Measurements from ENCODE around the gene PGM5. TPM values are rescaled to one million over a fixed set of nuclear protein-coding genes. Genes with fewer than 3 reads are reported as not detected.

Gene PGM5
- total and polyA plus RNA-seq, 3 donors from 2014 or later = 9.3 to 19.4 (median 10.4) TPM

DNA sequence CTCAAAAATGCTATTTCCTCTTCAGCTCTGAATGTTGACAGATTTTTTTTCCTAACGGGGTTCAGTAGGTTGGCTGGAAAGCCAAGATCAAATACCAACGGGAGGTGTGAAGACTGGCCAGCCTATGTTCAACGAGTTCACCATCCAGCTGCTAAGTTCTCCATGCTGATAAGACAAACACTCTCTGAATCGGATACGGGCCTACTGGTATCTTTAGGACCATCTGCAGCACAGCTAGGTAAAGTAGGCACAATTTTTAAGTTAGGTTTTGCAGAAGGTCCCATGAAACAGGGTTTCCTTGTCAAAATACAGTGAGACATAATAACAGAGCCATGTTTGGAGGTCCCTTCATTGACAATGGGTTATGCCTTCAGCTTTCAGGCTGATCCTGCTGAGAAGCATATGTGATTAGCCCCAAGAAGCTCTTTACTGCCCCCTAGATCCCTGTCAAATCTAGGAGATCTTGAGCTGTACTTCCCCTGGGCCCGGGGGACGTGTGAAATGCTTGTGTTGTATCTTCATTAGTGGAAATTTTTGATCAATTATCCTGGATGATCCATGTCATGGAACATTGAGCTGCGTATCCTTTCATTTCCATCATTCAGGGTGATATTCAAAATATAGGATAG lies 60.6 kb downstream of the PGM5 start:
- no peak for DNase-seq
- intact Hi-C loops (cut with DNase I; ENCODE audit: low total_unique reads) = no loop called here
- no peak for TF ChIP-seq POLR2A (IDR thresholded peaks at IDR 0.05)
- TF ChIP-seq, protein P1, sequence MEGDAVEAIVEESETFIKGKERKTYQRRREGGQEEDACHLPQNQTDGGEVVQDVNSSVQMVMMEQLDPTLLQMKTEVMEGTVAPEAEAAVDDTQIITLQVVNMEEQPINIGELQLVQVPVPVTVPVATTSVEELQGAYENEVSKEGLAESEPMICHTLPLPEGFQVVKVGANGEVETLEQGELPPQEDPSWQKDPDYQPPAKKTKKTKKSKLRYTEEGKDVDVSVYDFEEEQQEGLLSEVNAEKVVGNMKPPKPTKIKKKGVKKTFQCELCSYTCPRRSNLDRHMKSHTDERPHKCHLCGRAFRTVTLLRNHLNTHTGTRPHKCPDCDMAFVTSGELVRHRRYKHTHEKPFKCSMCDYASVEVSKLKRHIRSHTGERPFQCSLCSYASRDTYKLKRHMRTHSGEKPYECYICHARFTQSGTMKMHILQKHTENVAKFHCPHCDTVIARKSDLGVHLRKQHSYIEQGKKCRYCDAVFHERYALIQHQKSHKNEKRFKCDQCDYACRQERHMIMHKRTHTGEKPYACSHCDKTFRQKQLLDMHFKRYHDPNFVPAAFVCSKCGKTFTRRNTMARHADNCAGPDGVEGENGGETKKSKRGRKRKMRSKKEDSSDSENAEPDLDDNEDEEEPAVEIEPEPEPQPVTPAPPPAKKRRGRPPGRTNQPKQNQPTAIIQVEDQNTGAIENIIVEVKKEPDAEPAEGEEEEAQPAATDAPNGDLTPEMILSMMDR (IDR thresholded peaks at IDR 0.05) = no peak
- no peak overlapping the region for H3K4me3 ChIP-seq
- no peaks in the 10 kb centered on the region for H3K4me1 ChIP-seq
- H3K9me3 ChIP-seq = no peaks in the 10 kb centered on the region
- H3K27me3 ChIP-seq = no peaks in the 10 kb centered on the region
- WGBS, 2 donors = 81 to 93% methylated on average over 8 of the region's 8 CpGs
- H3K27ac ChIP-seq = no peak overlapping the region
- H3K36me3 ChIP-seq (ENCODE audit: low read depth, missing control alignments) = no peaks in the 10 kb centered on the region

DNA sequence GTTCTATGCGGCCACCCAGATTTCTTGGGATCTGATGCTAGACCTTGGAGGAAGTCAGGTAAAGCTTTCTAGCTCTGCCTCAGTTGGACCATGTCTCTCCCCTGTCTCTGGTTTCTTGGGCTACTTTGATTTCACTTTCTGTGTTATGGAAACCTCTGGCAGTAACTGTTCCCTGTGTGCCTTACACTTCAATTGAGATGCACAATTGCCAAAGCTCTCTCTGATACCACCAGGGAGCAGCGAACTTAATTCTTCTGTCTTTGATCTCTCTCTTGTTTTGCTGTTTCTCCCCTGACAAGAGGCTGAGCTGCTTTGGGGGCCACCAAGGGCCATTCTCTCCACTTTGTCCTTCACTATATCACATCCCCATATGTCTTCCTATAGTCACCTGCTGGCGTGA lies 61.4 kb downstream of the PGM5 start:
- no peak for TF ChIP-seq POLR2A (IDR thresholded peaks at IDR 0.05)
- TF ChIP-seq, protein P1 (IDR thresholded peaks at IDR 0.05) = no peak
- Histone ChIP-seq H3K27me3 (no peaks in the 10 kb centered on the region), H3K4me1 (no peaks in the 10 kb centered on the region), H3K36me3 (ENCODE audit: low read depth, missing control alignments) (no peaks in the 10 kb centered on the region), H3K9me3 (no peaks in the 10 kb centered on the region), H3K27ac (no peak overlapping the region), H3K4me3 (no peak overlapping the region)
- WGBS, 2 donors = 81 to 98% methylated on average over 3 of the region's 3 CpGs
- intact Hi-C loops (cut with DNase I; ENCODE audit: low total_unique reads) = no loop called here
- DNase-seq = no peak

DNA sequence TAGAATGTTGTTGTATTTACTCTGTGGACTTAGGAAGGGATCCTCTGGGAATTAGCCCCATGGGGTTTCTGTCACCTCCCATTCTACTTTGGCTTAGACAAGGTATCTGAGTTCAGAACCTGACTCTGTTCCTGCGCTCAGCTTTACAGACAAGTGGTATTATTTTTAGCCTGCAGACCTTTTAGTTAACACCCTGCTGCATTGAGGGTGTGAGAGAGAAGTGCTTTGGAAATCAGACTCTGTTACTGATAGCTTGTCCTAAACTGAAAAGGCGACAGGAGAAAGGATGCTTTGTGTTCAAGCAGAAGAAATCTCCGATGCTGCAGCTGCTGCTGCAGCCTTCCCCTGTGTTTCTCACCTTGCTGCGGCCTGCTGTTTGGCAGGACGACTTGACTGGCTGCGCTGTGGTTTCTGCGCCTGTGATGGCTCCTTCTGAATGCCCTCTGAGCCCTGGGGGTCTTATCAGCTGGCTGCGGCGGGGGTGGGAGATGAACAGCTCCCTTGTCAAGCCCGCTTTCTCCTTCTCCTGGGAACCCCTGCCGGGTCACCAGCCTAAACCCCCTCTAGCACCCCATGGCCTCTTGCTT lies 61.9 kb downstream of the PGM5 start:
- no peak for TF ChIP-seq POLR2A (IDR thresholded peaks at IDR 0.05)
- TF ChIP-seq, protein P1 (IDR thresholded peaks at IDR 0.05) = no peak
- no peaks in the 10 kb centered on the region for H3K4me1 ChIP-seq
- no peaks in the 10 kb centered on the region for H3K36me3 ChIP-seq (ENCODE audit: low read depth, missing control alignments)
- H3K4me3 ChIP-seq = no peak overlapping the region
- no peaks in the 10 kb centered on the region for H3K27me3 ChIP-seq
- no peaks in the 10 kb centered on the region for H3K9me3 ChIP-seq
- DNase-seq = no peak
- intact Hi-C loops (cut with DNase I; ENCODE audit: low total_unique reads) = no loop called here
- H3K27ac ChIP-seq = no peak overlapping the region
- 67 to 88% methylated on average over 11 of the region's 11 CpGs for WGBS, 2 donors

DNA sequence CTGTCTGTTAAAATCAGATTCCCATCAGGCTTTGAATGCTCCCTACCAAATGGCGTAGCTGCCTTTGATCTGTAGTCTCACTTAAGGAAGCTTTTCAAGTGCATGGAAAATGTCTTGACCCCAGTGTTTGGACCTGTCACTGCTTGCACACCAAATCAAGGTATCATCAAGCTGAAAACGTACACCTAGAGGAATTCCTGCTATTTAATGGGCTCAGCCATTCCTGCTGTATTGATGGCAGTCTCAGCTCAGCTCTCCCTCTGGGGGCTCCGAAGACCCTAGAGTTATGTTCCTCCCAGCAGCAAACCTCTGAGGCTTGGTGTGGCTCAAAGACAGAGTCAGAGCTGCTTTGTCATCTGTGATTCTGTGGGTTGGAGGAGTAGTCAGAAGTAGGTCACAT lies 63.5 kb downstream of the PGM5 start:
- TF ChIP-seq POLR2A (IDR thresholded peaks at IDR 0.05) = no peak
- TF ChIP-seq, protein P1 (IDR thresholded peaks at IDR 0.05) = no peak
- no peak for DNase-seq
- H3K27me3 ChIP-seq = no peaks in the 10 kb centered on the region
- WGBS, 2 donors = 80 to 91% methylated on average over 3 of the region's 3 CpGs
- H3K9me3 ChIP-seq = no peaks in the 10 kb centered on the region
- H3K36me3 ChIP-seq (ENCODE audit: low read depth, missing control alignments) = no peaks in the 10 kb centered on the region
- H3K4me3 ChIP-seq = no peak overlapping the region
- H3K27ac ChIP-seq = no peak overlapping the region
- H3K4me1 ChIP-seq = no peaks in the 10 kb centered on the region
- intact Hi-C loops (cut with DNase I; ENCODE audit: low total_unique reads) = no loop called here

DNA sequence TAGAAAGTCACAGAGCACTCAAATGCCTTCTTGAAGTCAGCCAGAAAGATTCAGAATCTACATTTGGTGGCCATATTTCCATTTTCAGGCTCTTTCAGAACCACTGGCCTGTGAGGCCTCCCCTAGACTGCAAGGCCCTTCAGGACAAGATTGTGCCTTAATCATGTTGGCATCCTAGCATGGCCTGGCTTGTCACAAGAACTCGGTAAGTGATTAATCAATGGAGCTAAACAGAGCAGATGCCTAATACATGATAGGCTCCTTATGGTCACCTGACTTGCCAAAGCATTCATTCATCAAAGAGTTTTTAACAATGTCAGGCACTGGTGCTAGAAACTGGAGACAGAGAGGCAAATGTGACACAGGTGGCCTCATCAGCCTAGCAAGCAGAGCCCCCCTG lies 70.3 kb downstream of the PGM5 start:
- intact Hi-C loops (cut with DNase I; ENCODE audit: low total_unique reads) = no loop called here
- Histone ChIP-seq H3K36me3 (ENCODE audit: low read depth, missing control alignments) (no peaks in the 10 kb centered on the region), H3K27me3 (no peaks in the 10 kb centered on the region), H3K27ac (no peak overlapping the region), H3K4me3 (no peak overlapping the region), H3K9me3 (no peaks in the 10 kb centered on the region), H3K4me1 (no peaks in the 10 kb centered on the region)
- WGBS, 2 donors = 67 to 88% methylated on average over 1 of the region's 1 CpG
- TF ChIP-seq POLR2A (IDR thresholded peaks at IDR 0.05) = no peak
- TF ChIP-seq, protein P1 (IDR thresholded peaks at IDR 0.05) = no peak
- DNase-seq = no peak
